ENCODE data around the gene SFRP5.

Gene SFRP5

GRCh38 chr10:97778452-97779302 lies 6.9 kb upstream of the SFRP5 start:
- Mint-ChIP-seq H3K4me1 (ENCODE audit: low read depth) (peaks cover 42% of the 10 kb centered on the region), H3K27ac (no peak overlapping the region), H3K4me3 (no peak overlapping the region), H3K9me3 (ENCODE audit: low read depth) (no peaks in the 10 kb centered on the region), H3K36me3 (peaks cover 3% of the 10 kb centered on the region), H3K27me3 (no peaks in the 10 kb centered on the region)

- H3K27ac Mint-ChIP-seq: no peak overlapping the region
- peaks cover 37% of the 10 kb centered on the region for H3K4me1 Mint-ChIP-seq (ENCODE audit: low read depth)
- H3K27me3 Mint-ChIP-seq: peaks cover 2% of the 10 kb centered on the region
- H3K9me3 Mint-ChIP-seq (ENCODE audit: low read depth): no peaks in the 10 kb centered on the region
- H3K36me3 Mint-ChIP-seq: peaks cover 3% of the 10 kb centered on the region
- no peak overlapping the region for H3K4me3 Mint-ChIP-seq
Observed at GRCh38 chr10:97777143-97777542, 5.3 kb upstream of the SFRP5 start.

- Mint-ChIP-seq H3K4me3 (no peak overlapping the region), H3K27me3 (peaks cover 7% of the 10 kb centered on the region), H3K36me3 (peaks cover 3% of the 10 kb centered on the region), H3K27ac (no peak overlapping the region), H3K4me1 (ENCODE audit: low read depth) (peaks cover 29% of the 10 kb centered on the region), H3K9me3 (ENCODE audit: low read depth) (no peaks in the 10 kb centered on the region)
Observed at GRCh38 chr10:97774811-97775294, 3.1 kb upstream of the SFRP5 start.

- Mint-ChIP-seq H3K36me3 (peaks cover under 1% of the 10 kb centered on the region), H3K4me1 (ENCODE audit: low read depth) (peaks cover 26% of the 10 kb centered on the region)
Observed at GRCh38 chr10:97773096-97773495, 1.3 kb upstream of the SFRP5 start.

GRCh38 chr10:97771055-97771891 lies 526 bp downstream of the SFRP5 start:
- H3K9me3 Mint-ChIP-seq (ENCODE audit: low read depth): no peaks in the 10 kb centered on the region
- peaks cover 26% of the 10 kb centered on the region for H3K4me1 Mint-ChIP-seq (ENCODE audit: low read depth)
- peak overlapping the region; percentile 82 for H3K4me3 Mint-ChIP-seq
- H3K27me3 Mint-ChIP-seq: peaks cover 8% of the 10 kb centered on the region
- peaks cover 5% of the 10 kb centered on the region for H3K36me3 Mint-ChIP-seq
- no peak overlapping the region for H3K27ac Mint-ChIP-seq

More at GRCh38 chr10:97773096-97773495, 1.3 kb upstream of the SFRP5 start:
- Mint-ChIP-seq H3K4me3 (no peak overlapping the region), H3K27me3 (peaks cover 8% of the 10 kb centered on the region), H3K27ac (no peak overlapping the region), H3K9me3 (ENCODE audit: low read depth) (no peaks in the 10 kb centered on the region)

GRCh38 chr10:97770255-97770654 lies 1.5 kb downstream of the SFRP5 start:
- Mint-ChIP-seq H3K9me3 (ENCODE audit: low read depth) (no peaks in the 10 kb centered on the region), H3K27ac (no peak overlapping the region), H3K4me1 (ENCODE audit: low read depth) (peaks cover 26% of the 10 kb centered on the region), H3K27me3 (peaks cover 8% of the 10 kb centered on the region), H3K4me3 (peak overlapping the region; percentile 82), H3K36me3 (peaks cover 5% of the 10 kb centered on the region)

GRCh38 chr10:97768322-97769315 lies 3.2 kb downstream of the SFRP5 start:
- Mint-ChIP-seq H3K27ac (no peak overlapping the region), H3K36me3 (peaks cover 5% of the 10 kb centered on the region), H3K4me3 (no peak overlapping the region), H3K4me1 (ENCODE audit: low read depth) (peaks cover 28% of the 10 kb centered on the region), H3K27me3 (peaks cover 8% of the 10 kb centered on the region), H3K9me3 (ENCODE audit: low read depth) (no peaks in the 10 kb centered on the region)

- H3K4me3 Mint-ChIP-seq: no peak overlapping the region
- H3K27ac Mint-ChIP-seq: no peak overlapping the region
- peaks cover 7% of the 10 kb centered on the region for H3K27me3 Mint-ChIP-seq
- H3K9me3 Mint-ChIP-seq (ENCODE audit: low read depth): no peaks in the 10 kb centered on the region
- peaks cover 5% of the 10 kb centered on the region for H3K36me3 Mint-ChIP-seq
- peaks cover 24% of the 10 kb centered on the region for H3K4me1 Mint-ChIP-seq (ENCODE audit: low read depth)
Observed at GRCh38 chr10:97766996-97767924, 4.5 kb downstream of the SFRP5 start.

- no peak overlapping the region for H3K27ac Mint-ChIP-seq
- peaks cover 10% of the 10 kb centered on the region for H3K36me3 Mint-ChIP-seq
- no peak overlapping the region for H3K4me3 Mint-ChIP-seq
- H3K9me3 Mint-ChIP-seq (ENCODE audit: low read depth): no peaks in the 10 kb centered on the region
- peaks cover 21% of the 10 kb centered on the region for H3K4me1 Mint-ChIP-seq (ENCODE audit: low read depth)
- H3K27me3 Mint-ChIP-seq: peaks cover 6% of the 10 kb centered on the region
Observed at GRCh38 chr10:97766106-97766810, 5.5 kb downstream of the SFRP5 start.

GRCh38 chr10:97765201-97765600 lies 6.6 kb downstream of the SFRP5 start:
- Mint-ChIP-seq H3K27ac (no peak overlapping the region), H3K4me3 (no peak overlapping the region), H3K27me3 (peaks cover 1% of the 10 kb centered on the region), H3K4me1 (ENCODE audit: low read depth) (peaks cover 10% of the 10 kb centered on the region), H3K9me3 (ENCODE audit: low read depth) (no peaks in the 10 kb centered on the region), H3K36me3 (peaks cover 10% of the 10 kb centered on the region)

- Mint-ChIP-seq H3K36me3 (peaks cover 10% of the 10 kb centered on the region), H3K9me3 (ENCODE audit: low read depth) (no peaks in the 10 kb centered on the region), H3K27me3 (peaks cover 1% of the 10 kb centered on the region), H3K27ac (no peak overlapping the region), H3K4me1 (ENCODE audit: low read depth) (peaks cover 8% of the 10 kb centered on the region), H3K4me3 (no peak overlapping the region)
Observed at GRCh38 chr10:97764519-97764931, 7.3 kb downstream of the SFRP5 start.

- H3K4me1 Mint-ChIP-seq (ENCODE audit: low read depth): peaks cover 4% of the 10 kb centered on the region
- H3K9me3 Mint-ChIP-seq (ENCODE audit: low read depth): no peaks in the 10 kb centered on the region
- H3K36me3 Mint-ChIP-seq: peaks cover 10% of the 10 kb centered on the region
- H3K4me3 Mint-ChIP-seq: no peak overlapping the region
- H3K27me3 Mint-ChIP-seq: no peaks in the 10 kb centered on the region
- H3K27ac Mint-ChIP-seq: no peak overlapping the region
Observed at GRCh38 chr10:97763947-97764346, 7.9 kb downstream of the SFRP5 start.

- H3K9me3 Mint-ChIP-seq (ENCODE audit: low read depth): no peaks in the 10 kb centered on the region
- H3K4me3 Mint-ChIP-seq: no peak overlapping the region
- H3K27ac Mint-ChIP-seq: no peak overlapping the region
- H3K36me3 Mint-ChIP-seq: peaks cover 10% of the 10 kb centered on the region
- H3K4me1 Mint-ChIP-seq (ENCODE audit: low read depth): peaks cover 4% of the 10 kb centered on the region
- no peaks in the 10 kb centered on the region for H3K27me3 Mint-ChIP-seq
Observed at GRCh38 chr10:97763411-97763810, 8.4 kb downstream of the SFRP5 start.

Measured in activated naive CD8-positive, alpha-beta T cell (primary cell).